ENCODE results near the gene PUM2. TPM values are rescaled to one million over a fixed set of nuclear protein-coding genes. Genes with fewer than 3 reads are reported as not detected.
"Not testable (repeated sequence)": the region's sequence is repeated elsewhere in the genome, so short reads cannot be mapped to it uniquely, and the experiment has no call there.

PUM2 gene
- total RNA-seq, 1 donor = 88.9 TPM

DNA sequence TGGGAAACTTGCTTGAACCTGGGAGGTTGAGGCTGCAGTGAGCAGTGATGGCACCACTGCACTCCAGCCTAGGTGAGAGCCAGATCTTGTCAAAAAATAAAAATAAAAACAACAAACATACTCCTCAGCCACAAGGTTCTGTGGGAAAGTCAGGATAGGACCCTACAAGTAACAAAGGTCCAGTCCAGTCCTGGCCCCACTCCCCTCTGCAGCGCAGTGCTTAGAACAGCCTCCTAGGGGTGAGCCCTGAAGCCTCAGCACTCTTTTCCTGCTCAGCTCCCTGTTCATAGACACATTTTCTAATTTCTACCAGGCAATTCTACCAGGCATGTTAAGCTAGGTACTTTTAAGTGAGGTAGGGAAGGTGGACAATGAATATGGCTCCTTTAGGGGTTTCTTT is 103.6 kb downstream of the PUM2 start:
- Histone ChIP-seq H3K9me3 (ENCODE audit: low read depth, low read length) (no peaks in the 10 kb centered on the region), H3K4me1 (ENCODE audit: insufficient read depth, low read length) (peaks cover 1% of the 10 kb centered on the region), H3K27me3 (ENCODE audit: insufficient read depth, low read length) (no peaks in the 10 kb centered on the region), H3K4me3 (ENCODE audit: low read length) (no peak overlapping the region)

DNA sequence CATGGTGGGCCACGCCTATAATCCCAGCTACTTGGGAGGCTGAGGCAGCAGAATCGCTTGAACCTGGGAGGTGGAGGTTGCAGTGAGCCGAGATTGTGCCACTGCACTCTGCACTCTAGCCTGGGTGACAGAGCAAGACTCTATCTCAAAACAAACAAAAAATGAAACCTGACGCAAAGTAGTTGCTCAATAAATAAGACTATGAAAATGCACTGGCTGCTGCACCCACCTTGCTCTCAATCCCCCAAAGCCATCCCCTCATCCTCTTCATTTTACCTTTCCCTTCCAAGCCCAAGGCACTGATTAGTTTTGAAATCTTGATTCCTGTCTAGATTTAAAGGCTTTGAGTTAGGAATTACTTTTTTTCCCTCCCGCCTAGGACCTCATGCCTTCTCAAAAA is 107.0 kb downstream of the PUM2 start:
- not testable (repeated sequence) for H3K27me3 ChIP-seq (ENCODE audit: insufficient read depth, low read length); H3K9me3 ChIP-seq (ENCODE audit: low read depth, low read length); H3K4me1 ChIP-seq (ENCODE audit: insufficient read depth, low read length); H3K4me3 ChIP-seq (ENCODE audit: low read length)

DNA sequence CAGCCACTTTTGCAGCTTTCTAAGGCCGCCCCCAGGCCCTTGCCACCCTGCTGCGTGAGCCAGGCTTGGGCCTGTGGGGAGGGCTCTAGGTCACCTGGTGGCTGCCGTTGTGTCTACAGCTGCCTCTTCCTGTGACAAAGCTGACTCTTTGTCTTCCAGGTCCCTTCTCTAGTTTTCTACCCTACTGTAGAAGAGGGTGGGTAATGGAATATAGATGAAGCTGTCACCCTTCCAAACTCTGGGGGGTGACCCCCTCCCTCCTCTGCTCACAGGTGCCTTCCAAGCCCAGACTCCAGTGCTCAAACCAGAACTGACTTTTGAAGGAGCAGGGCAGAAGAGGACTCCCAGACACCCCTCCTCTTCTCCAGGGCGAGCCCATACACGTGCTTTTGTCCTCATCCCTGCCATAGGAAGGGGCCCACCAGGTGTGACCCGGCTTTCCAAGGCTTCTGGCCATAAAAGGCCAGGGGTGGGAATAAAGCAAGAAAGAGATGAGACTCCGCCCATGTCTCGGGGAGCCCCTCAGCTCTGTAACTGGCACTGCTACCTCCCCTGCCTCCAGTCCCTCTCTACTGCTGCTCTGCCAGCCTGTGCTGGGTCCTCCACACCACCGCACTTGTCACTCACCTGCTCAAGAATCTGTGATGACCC is 107.8 kb downstream of the PUM2 start:
- peaks cover 4% of the 10 kb centered on the region for H3K4me1 ChIP-seq (ENCODE audit: insufficient read depth, low read length)
- no peak overlapping the region for H3K4me3 ChIP-seq (ENCODE audit: low read length)
- peaks cover 3% of the 10 kb centered on the region for H3K27me3 ChIP-seq (ENCODE audit: insufficient read depth, low read length)
- H3K9me3 ChIP-seq (ENCODE audit: low read depth, low read length) = no peaks in the 10 kb centered on the region

DNA sequence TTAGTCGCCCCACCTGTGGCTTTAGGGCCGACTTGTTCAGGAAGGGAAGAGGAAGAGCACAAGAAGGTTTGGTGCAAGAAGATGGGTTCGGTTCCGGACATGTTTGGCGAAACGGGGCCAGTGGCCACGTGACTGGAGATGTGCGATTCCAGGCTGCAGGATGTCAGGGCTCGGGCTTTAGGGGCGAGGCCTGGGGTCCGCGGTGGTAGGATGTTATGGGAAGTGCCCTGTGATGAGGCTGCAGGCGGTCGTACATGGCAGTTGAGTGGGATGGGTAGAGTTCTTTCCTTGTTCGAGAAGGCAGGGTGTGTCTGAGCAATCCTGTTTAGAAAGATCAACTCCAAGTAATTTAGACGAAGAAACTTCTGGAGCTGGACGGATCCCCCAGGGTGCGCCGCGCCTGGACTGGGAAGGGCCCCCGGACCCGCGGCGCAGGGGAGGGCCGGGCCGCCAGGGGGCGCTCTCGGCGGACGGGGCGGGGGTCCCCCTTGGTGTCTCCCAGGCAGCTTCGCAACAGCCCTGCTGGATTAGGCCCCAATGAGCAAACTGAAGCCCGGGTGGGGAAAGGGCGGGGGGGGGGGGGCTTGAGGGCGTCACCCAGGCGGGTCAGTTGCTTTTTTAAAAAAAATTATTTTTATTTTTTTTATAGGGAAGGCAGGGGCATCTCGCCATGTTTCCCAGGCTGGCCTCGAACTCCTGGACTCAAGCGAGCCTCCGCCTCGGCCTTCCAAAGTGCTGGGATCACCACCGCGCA is 108.5 kb downstream of the PUM2 start:
- no peak overlapping the region for H3K4me3 ChIP-seq (ENCODE audit: low read length)
- H3K9me3 ChIP-seq (ENCODE audit: low read depth, low read length) = no peaks in the 10 kb centered on the region
- peaks cover 4% of the 10 kb centered on the region for H3K4me1 ChIP-seq (ENCODE audit: insufficient read depth, low read length)
- H3K27me3 ChIP-seq (ENCODE audit: insufficient read depth, low read length) = peaks cover 3% of the 10 kb centered on the region

DNA sequence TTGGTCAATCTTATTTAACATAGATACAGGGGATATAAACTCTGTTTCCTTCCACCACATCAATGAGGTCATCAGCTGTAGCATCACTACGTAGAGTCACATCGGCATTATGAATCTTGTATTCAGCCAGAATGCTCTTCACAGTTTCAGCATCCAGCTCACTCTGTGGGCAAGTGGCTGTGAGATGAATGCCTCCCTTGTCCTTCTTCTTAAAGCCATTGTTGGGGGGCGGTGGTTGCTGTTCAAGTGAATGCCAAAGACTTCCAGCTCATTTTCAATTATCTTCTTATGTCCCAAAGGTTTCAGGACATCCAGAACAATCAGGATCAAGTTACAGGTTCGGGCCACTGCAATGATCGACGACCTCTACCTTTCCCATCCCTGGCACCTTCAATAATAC is 110.4 kb downstream of the PUM2 start:
- H3K4me1 ChIP-seq (ENCODE audit: insufficient read depth, low read length); H3K9me3 ChIP-seq (ENCODE audit: low read depth, low read length); H3K4me3 ChIP-seq (ENCODE audit: low read length); H3K27me3 ChIP-seq (ENCODE audit: insufficient read depth, low read length): not testable (repeated sequence)

DNA sequence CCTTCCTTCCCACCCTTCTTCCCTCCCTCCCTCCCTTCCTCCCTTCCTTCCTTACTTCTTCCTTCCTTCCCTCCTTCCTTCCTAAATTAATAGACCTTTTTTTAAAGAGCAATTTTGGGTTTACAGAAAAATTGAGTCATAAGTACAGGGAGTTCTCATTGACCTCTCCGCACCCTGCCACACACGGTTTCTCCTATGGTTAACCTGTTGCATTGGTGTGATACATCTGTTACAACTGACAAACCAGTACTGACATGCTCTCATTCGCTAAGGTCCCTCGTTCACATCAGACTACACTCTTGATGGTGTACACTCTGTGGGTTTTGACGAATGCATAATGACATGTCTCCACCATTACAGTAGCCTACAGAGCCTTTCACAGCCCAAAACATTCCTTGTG is 114.1 kb downstream of the PUM2 start:
- peaks cover 3% of the 10 kb centered on the region for H3K27me3 ChIP-seq (ENCODE audit: insufficient read depth, low read length)
- no peaks in the 10 kb centered on the region for H3K4me1 ChIP-seq (ENCODE audit: insufficient read depth, low read length)
- no peak overlapping the region for H3K4me3 ChIP-seq (ENCODE audit: low read length)
- no peaks in the 10 kb centered on the region for H3K9me3 ChIP-seq (ENCODE audit: low read depth, low read length)

DNA sequence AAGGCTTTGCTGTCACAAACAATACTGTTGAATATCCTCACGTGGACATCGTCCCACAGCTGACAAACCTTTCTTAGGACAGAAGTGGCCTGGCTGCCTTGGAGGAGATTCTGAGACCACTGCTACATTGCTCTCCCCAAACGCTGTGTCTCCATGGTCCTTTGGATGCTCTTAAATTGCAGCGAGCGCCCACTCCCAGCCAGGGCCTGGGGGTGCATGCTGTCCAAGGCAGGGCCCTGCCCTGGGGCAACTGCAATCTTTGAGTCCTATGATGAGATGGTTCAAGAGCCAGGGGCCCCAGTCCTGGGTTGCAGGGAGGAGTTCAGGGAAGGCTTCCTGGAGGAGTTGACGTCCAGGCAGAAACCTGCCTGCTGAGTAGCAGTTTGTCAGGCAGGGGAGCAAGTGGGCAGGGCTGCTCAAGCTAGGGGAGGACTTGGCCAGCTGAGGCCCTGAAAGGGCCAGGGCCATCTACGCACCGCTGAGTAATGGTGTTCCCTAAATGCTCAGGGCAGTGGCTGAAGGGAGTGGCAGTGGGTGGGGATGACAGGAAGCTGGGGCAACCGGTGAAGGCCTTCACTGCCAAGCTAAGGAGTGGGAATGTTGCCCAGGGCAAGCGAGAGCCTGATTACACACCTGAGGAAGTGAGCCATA is 114.9 kb downstream of the PUM2 start:
- Histone ChIP-seq H3K4me1 (ENCODE audit: insufficient read depth, low read length) (no peaks in the 10 kb centered on the region), H3K9me3 (ENCODE audit: low read depth, low read length) (no peaks in the 10 kb centered on the region), H3K4me3 (ENCODE audit: low read length) (no peak overlapping the region), H3K27me3 (ENCODE audit: insufficient read depth, low read length) (peaks cover 3% of the 10 kb centered on the region)

DNA sequence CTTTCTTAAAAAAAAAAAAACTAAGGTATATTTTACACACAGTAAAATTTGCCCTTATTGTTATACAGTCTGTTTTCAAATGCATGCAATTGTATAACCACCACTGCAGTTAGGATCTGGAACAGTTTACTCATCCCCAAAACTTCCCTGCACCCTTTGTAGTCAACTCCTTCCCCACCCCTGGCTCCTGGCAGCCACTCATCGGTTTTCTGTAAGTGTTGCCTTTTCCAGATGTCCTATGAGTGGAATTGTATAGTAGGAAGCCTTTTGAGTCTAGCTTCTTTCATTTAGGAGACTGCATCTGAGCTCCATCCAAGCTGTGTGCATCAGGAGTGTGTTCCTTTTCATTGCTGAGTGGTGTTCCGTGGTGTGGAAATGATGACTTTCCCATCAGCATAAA is 116.0 kb downstream of the PUM2 start:
- H3K4me3 ChIP-seq (ENCODE audit: low read length); H3K27me3 ChIP-seq (ENCODE audit: insufficient read depth, low read length); H3K4me1 ChIP-seq (ENCODE audit: insufficient read depth, low read length); H3K9me3 ChIP-seq (ENCODE audit: low read depth, low read length): not testable (repeated sequence)

DNA sequence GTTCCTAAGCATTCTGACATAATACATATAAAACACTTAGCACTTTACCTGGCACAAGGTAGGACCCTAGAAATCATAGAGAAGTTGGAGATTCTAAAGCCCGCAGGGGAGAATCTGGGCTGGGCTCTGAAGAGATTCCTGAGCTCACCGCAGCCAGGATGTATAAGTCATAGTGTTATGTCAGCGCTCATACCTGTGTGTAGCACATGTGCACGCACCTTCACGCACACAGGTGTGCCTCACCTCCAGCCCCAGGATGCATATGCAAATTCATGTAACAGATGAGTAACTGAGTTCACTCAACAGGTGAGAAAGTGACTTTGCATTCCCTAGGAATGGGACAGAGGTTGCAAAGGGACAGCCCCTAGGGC is 117.8 kb downstream of the PUM2 start:
- H3K4me3 ChIP-seq (ENCODE audit: low read length) = no peak overlapping the region

DNA sequence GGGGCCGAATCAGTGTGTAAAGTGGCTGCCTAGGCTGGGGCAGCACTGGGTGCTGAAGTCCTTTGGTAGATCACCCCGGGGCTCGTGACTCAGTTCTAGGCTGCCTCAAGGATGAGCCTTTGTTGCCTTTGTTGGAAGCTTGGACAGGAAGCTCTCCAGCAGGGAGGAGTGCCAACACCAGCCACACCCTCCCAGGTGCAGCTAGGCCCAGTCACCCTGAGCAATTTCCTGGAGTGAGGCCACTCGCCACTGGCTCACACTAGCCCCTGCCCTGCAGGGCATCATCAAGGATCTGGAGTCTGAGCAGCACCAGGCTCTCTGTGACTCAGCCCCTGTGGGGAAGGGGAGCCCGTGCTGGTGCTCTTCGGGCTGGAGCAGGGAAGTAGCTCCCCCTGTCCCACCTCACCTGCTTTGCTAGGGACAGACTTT is 119.0 kb downstream of the PUM2 start:
- peaks cover 11% of the 10 kb centered on the region for H3K27me3 ChIP-seq (ENCODE audit: insufficient read depth, low read length)
- H3K4me1 ChIP-seq (ENCODE audit: insufficient read depth, low read length) = no peaks in the 10 kb centered on the region

More for the DNA sequence above, 117.8 kb downstream of the PUM2 start:
- H3K27me3 ChIP-seq (ENCODE audit: insufficient read depth, low read length) = peaks cover 6% of the 10 kb centered on the region
- H3K9me3 ChIP-seq (ENCODE audit: low read depth, low read length) = no peaks in the 10 kb centered on the region
- H3K4me1 ChIP-seq (ENCODE audit: insufficient read depth, low read length) = no peaks in the 10 kb centered on the region

DNA sequence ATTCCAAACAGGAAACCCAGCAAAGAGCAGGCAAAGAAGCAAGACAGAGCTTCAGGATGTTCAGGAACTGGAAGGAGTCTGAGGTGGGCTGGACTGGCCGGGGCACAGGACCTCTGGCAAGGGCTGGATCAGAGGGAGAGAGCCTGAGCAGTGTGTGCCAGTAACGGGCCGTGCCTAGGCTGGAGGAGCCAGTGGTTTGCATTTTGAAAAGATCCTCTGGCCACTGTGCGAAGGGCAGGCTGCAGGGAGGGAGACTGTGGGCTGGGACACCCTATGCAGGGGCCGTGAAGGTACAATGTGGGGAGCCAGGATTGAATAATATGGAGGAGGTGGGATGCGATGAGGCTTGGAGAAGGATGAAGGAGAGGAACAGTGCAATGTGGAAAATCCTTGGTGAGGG is 119.5 kb downstream of the PUM2 start:
- H3K27me3 ChIP-seq (ENCODE audit: insufficient read depth, low read length) = peaks cover 14% of the 10 kb centered on the region
- no peaks in the 10 kb centered on the region for H3K4me1 ChIP-seq (ENCODE audit: insufficient read depth, low read length)
- no peaks in the 10 kb centered on the region for H3K9me3 ChIP-seq (ENCODE audit: low read depth, low read length)
- no peak overlapping the region for H3K4me3 ChIP-seq (ENCODE audit: low read length)

More for the DNA sequence above, 119.0 kb downstream of the PUM2 start:
- H3K9me3 ChIP-seq (ENCODE audit: low read depth, low read length) = no peaks in the 10 kb centered on the region
- no peak overlapping the region for H3K4me3 ChIP-seq (ENCODE audit: low read length)

DNA sequence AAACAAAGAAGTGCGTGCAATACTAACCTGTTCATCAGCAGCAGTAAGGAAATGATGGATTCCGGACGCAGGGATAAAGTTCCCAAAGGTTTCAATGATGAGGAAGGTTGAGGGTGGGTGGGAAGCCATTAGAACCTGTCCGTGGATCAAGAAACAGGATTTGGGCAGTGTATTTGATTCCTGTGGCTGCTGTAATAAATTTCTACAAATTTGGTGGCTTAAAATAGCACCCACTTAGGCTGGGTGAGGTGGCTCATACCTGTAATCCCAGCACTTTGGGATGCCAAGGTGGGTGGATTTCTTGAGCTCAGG is 120.6 kb downstream of the PUM2 start:
- H3K4me3 ChIP-seq (ENCODE audit: low read length) = no peak overlapping the region
- H3K9me3 ChIP-seq (ENCODE audit: low read depth, low read length) = no peaks in the 10 kb centered on the region
- H3K27me3 ChIP-seq (ENCODE audit: insufficient read depth, low read length) = peaks cover 23% of the 10 kb centered on the region
- no peaks in the 10 kb centered on the region for H3K4me1 ChIP-seq (ENCODE audit: insufficient read depth, low read length)

DNA sequence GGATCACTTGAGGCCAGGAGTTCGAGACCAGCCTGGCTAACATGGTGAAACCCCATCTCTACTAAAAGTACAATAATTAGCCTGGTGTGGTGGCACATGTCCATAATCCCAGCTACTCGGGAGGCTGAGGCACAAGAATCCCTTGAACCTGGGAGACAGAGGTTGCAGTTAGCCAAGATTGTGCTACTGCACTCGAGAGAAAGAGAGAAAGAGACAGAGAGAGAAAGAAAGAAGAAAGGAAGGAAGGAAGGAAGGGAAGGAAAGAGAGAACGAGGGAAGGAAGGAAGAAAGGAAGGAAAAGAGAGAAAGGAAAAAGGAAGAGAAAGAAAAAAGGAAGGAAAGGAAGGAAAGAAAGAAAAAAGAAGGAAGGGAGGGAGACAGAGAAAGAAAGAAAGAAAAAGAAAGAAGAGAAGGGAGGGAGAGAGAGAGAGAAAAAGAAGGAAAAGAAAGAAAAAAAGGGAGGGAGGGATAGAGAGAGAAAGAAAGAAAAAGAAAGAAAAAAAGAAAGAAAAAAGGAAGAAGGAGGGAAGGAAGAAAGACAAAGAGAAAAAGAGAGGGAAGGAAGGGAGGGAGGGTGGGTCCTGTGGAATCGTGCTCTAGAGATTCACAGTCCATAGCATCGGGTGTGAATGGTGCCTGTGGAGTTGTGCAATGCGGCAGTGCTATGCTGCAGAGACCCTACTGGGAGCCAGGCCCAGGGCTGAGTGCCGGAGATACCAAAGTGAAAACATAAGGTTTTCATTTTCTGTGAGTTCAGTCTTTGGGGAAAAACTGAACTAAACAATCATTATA is 121.1 kb downstream of the PUM2 start:
- Histone ChIP-seq H3K4me1 (ENCODE audit: insufficient read depth, low read length) (no peaks in the 10 kb centered on the region), H3K9me3 (ENCODE audit: low read depth, low read length) (no peaks in the 10 kb centered on the region), H3K27me3 (ENCODE audit: insufficient read depth, low read length) (peaks cover 23% of the 10 kb centered on the region), H3K4me3 (ENCODE audit: low read length) (no peak overlapping the region)

DNA sequence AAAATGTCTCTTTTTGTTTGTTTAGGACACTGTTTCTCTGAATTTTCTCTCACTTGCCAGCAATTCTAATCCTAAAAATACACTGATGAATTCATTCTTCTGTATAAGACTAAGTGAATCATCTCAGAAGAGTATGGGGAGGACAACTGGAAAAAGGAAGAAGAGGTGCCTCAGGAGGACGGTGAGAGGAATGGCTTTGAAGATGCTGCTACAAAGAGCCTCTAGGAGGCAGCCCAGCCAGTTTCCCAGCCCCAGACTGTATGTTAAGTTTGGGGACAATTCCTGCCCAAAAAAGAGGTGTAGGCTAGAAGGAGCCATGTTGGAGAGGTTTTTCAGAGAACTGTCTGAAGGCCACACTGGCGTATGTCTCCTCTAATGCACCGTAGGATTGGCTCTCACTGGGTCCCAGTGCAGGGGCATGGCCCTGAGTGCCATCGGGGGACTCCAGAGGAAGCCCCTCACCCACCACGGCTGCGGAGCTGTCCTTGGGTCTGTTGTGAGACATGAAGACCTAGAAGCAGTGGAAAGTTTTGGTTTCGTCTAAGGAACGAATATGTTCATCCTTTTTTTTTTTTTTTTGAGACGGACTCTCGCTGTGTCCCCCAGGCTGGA is 122.6 kb downstream of the PUM2 start:
- peaks cover 29% of the 10 kb centered on the region for H3K27me3 ChIP-seq (ENCODE audit: insufficient read depth, low read length)

DNA sequence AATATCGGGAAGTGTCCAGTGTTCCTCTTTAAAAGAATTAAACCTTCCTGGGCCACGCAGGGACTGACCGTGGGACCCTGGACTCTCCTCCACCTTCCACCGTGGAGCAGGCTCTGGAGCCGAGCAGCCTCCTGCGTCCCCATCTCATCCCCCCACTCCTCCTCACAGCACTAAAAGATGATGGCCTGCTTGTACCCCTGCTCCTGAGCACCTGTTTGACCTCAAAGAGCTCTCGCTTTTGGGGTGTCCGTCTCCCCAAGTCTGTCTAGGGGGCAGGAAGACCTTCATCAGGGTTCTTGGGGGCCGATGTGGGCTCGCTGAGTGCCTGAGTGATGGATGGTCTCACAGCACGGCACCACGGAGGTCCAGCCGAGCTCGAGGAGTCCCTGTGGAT is 124.5 kb downstream of the PUM2 start:
- Histone ChIP-seq H3K27me3 (ENCODE audit: insufficient read depth, low read length) (peaks cover 45% of the 10 kb centered on the region), H3K4me3 (ENCODE audit: low read length) (no peak overlapping the region)

More for the DNA sequence above, 122.6 kb downstream of the PUM2 start:
- Histone ChIP-seq H3K4me1 (ENCODE audit: insufficient read depth, low read length) (peaks cover 7% of the 10 kb centered on the region), H3K4me3 (ENCODE audit: low read length) (no peak overlapping the region), H3K9me3 (ENCODE audit: low read depth, low read length) (no peaks in the 10 kb centered on the region)

More for the DNA sequence above, 124.5 kb downstream of the PUM2 start:
- H3K9me3 ChIP-seq (ENCODE audit: low read depth, low read length) = no peaks in the 10 kb centered on the region
- peaks cover 7% of the 10 kb centered on the region for H3K4me1 ChIP-seq (ENCODE audit: insufficient read depth, low read length)

Measured in mononuclear cell (primary cell).